Activated CD8-positive, alpha-beta T cell treated with anti-CD3 and anti-CD28 coated beads for 36 hours (primary cell): ENCODE data around the gene NCAM1. TPM values are rescaled to one million over a fixed set of nuclear protein-coding genes. Genes with fewer than 3 reads are reported as not detected.

ENCODE experiments used
- ATAC-seq: fragments of 200-7000 bp; cut with Tn5 transposase; one replicate; pipeline ENCODE4 v1.10.0; 2021; ENCODE audit warnings: mild to moderate bottlenecking, moderate library complexity
- CTCF ChIA-PET: fragments of 350-600 bp; sonication (Branson Sonifier 250); formaldehyde crosslinking; loops from one replicate; lab custom pipeline; 2021; ENCODE audit warnings: antibody characterized with exemption; lab: Charles Lee
- POLR2A ChIA-PET: fragments of 350-600 bp; sonication (Branson Sonifier 250); formaldehyde crosslinking; loops from one replicate; lab custom pipeline; 2021; ENCODE audit warnings: antibody characterized with exemption; lab: Charles Lee
- DNase-seq: peaks from one replicate; pipeline ENCODE4 v3.0.0-alpha.2; 2020
- H3K27ac Mint-ChIP-seq: one replicate; pipeline ENCODE4 v1.8.0; 2021; ENCODE audit warnings: mild to moderate bottlenecking, mixed read lengths
- H3K27me3 Mint-ChIP-seq: one replicate; pipeline ENCODE4 v1.8.0; 2021; ENCODE audit warnings: mixed read lengths
- H3K36me3 Mint-ChIP-seq: one replicate; pipeline ENCODE4 v1.8.0; 2021; ENCODE audit warnings: low read depth, mixed read lengths
- H3K4me1 Mint-ChIP-seq: one replicate; pipeline ENCODE4 v1.8.0; 2021; ENCODE audit warnings: low read depth, mixed read lengths
- H3K4me3 Mint-ChIP-seq: one replicate; pipeline ENCODE4 v1.8.0; 2021; ENCODE audit warnings: mild to moderate bottlenecking, moderate library complexity, mixed read lengths
- H3K9me3 Mint-ChIP-seq: one replicate; pipeline ENCODE4 v1.8.0; 2021; ENCODE audit warnings: mixed read lengths
- CTCF ChIP-seq: fragments of 200-600 bp; IDR thresholded peaks from one replicate; pipeline ENCODE4 v1.8.0; 2022; ENCODE audit warnings: antibody characterized with exemption, mild to moderate bottlenecking
- intact Hi-C: fragments of 100-400 bp; cut with micrococcal nuclease; formaldehyde crosslinking; loops from one replicate; pipeline ENCODE4 v1.10.0; 2022
- total RNA-seq, 2 experiments: library from RNA; stranded (reverse); gene quantifications; one replicate each; pipeline ENCODE4 v1.2.3, GENCODE V29; 2021

NCAM1 gene
- total RNA-seq, 2 experiments from 2014 or later, result 0.47 to 0.56 TPM

GRCh38 chr11:113195728-113196127 is 234.5 kb downstream of the NCAM1 start:
- Mint-ChIP-seq H3K36me3 (no peaks in the 10 kb centered on the region), H3K4me1 (no peaks in the 10 kb centered on the region), H3K27me3 (peaks cover 5% of the 10 kb centered on the region), H3K27ac (no peak overlapping the region), H3K9me3 (no peaks in the 10 kb centered on the region), H3K4me3 (no peak overlapping the region)
- DNase-seq, result no peak
- POLR2A ChIA-PET, result no interaction called here
- CTCF ChIA-PET, result no interaction called here
- TF ChIP-seq CTCF, result no peak
- intact Hi-C loops, result no loop called here
- no peak for ATAC-seq

- intact Hi-C loops, result no loop called here
- TF ChIP-seq CTCF, result no peak
- Mint-ChIP-seq H3K4me1 (no peaks in the 10 kb centered on the region), H3K9me3 (no peaks in the 10 kb centered on the region), H3K27me3 (peaks cover 5% of the 10 kb centered on the region), H3K4me3 (no peak overlapping the region), H3K27ac (no peak overlapping the region), H3K36me3 (no peaks in the 10 kb centered on the region)
- ChIA-PET POLR2A (no interaction called here), CTCF (no interaction called here)
- DNase-seq (no peak), ATAC-seq (no peak)
Measured at GRCh38 chr11:113197446-113197845, 236.2 kb downstream of the NCAM1 start.

- Mint-ChIP-seq H3K4me3 (no peak overlapping the region), H3K27me3 (peaks cover 5% of the 10 kb centered on the region), H3K9me3 (no peaks in the 10 kb centered on the region), H3K27ac (no peak overlapping the region), H3K36me3 (no peaks in the 10 kb centered on the region), H3K4me1 (no peaks in the 10 kb centered on the region)
- intact Hi-C loops, result no loop called here
- ATAC-seq (no peak), DNase-seq (no peak)
- no peak for TF ChIP-seq CTCF
- ChIA-PET POLR2A (no interaction called here), CTCF (no interaction called here)
Measured at GRCh38 chr11:113198972-113199661, 237.9 kb downstream of the NCAM1 start.

- no peaks in the 10 kb centered on the region for H3K36me3 Mint-ChIP-seq
- CTCF ChIA-PET, result no interaction called here
- intact Hi-C loops, result no loop called here
- no peak overlapping the region for H3K27ac Mint-ChIP-seq
- POLR2A ChIA-PET, result no interaction called here
- ATAC-seq, result no peak
- peaks cover 5% of the 10 kb centered on the region for H3K27me3 Mint-ChIP-seq
- no peak overlapping the region for H3K4me3 Mint-ChIP-seq
- no peaks in the 10 kb centered on the region for H3K9me3 Mint-ChIP-seq
- no peak for TF ChIP-seq CTCF
- H3K4me1 Mint-ChIP-seq, result no peaks in the 10 kb centered on the region
- DNase-seq, result no peak
Measured at GRCh38 chr11:113199866-113200265, 238.6 kb downstream of the NCAM1 start.

GRCh38 chr11:113201054-113201818 is 240.0 kb downstream of the NCAM1 start:
- no peak for ATAC-seq
- CTCF ChIA-PET, result no interaction called here
- POLR2A ChIA-PET, result no interaction called here

More at GRCh38 chr11:113201054-113201818, 240.0 kb downstream of the NCAM1 start:
- TF ChIP-seq CTCF, result no peak
- intact Hi-C loops, result no loop called here
- Mint-ChIP-seq H3K27me3 (peaks cover 3% of the 10 kb centered on the region), H3K4me1 (no peaks in the 10 kb centered on the region), H3K4me3 (no peak overlapping the region), H3K36me3 (no peaks in the 10 kb centered on the region), H3K27ac (no peak overlapping the region), H3K9me3 (no peaks in the 10 kb centered on the region)
- DNase-seq, result no peak
